ENCODE data around the gene CACNA2D3. TPM values are rescaled to one million over a fixed set of nuclear protein-coding genes. Genes with fewer than 3 reads are reported as not detected.
A peak's percentile ranks its signal among the peaks of the same experiment; 100 is the strongest.

Gene CACNA2D3
- polyA plus RNA-seq, 1 donor from 2014 or later, result 26.2 TPM

DNA sequence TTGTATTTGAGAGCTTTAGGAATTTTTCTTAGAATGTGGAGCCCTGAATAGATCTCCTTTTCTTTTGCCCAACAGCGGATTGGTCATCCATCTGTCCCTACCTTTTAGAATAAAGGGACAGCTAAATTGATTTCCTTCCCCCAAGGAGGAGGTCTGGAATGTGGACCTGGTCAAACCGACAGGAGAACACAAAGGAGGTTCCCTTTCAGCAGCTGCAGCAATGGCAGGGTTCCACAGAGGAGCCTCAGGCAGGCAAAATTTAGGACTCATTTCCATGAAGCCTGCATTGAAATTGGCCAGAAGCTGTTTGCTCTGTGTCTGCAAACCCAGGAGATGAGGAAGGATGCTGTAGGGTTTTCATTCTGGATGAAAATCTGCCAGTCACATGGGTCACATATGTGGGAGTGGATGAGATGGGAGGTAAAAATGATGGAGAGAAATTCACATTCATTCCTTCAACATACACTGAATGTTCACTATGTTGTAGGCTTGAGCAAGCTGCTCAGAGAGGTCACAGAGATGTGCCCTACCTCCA lies 728.2 kb downstream of the CACNA2D3 start:
- Histone ChIP-seq H3F3A (ENCODE audit: insufficient read depth, low read length, poor library complexity, severe bottlenecking) (no peaks in the 10 kb centered on the region), H4K20me1 (ENCODE audit: insufficient read depth) (no peaks in the 10 kb centered on the region), H3K27ac (ENCODE audit: low read length) (no peak overlapping the region), H2AFZ (ENCODE audit: low read depth, low read length) (no peak overlapping the region), H3K9me2 (ENCODE audit: insufficient read depth, low read length) (no peaks in the 10 kb centered on the region), H3K79me2 (replicated peaks; ENCODE audit: insufficient read depth, low read length) (no peaks in the 10 kb centered on the region), H3K9me3 (ENCODE audit: low read length) (no peaks in the 10 kb centered on the region), H3K4me2 (ENCODE audit: low read length) (no peak overlapping the region), H3K27me3 (ENCODE audit: insufficient read depth, low read depth, low read length) (peaks cover 8% of the 10 kb centered on the region), H3K4me3 (ENCODE audit: low read length) (no peak overlapping the region), H3K9ac (ENCODE audit: low read length) (no peak overlapping the region), H3K36me3 (ENCODE audit: insufficient read depth, low read length) (no peaks in the 10 kb centered on the region)
- TF ChIP-seq, protein P1, sequence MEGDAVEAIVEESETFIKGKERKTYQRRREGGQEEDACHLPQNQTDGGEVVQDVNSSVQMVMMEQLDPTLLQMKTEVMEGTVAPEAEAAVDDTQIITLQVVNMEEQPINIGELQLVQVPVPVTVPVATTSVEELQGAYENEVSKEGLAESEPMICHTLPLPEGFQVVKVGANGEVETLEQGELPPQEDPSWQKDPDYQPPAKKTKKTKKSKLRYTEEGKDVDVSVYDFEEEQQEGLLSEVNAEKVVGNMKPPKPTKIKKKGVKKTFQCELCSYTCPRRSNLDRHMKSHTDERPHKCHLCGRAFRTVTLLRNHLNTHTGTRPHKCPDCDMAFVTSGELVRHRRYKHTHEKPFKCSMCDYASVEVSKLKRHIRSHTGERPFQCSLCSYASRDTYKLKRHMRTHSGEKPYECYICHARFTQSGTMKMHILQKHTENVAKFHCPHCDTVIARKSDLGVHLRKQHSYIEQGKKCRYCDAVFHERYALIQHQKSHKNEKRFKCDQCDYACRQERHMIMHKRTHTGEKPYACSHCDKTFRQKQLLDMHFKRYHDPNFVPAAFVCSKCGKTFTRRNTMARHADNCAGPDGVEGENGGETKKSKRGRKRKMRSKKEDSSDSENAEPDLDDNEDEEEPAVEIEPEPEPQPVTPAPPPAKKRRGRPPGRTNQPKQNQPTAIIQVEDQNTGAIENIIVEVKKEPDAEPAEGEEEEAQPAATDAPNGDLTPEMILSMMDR (IDR thresholded peaks at IDR 0.05; ENCODE audit: poor library complexity, severe bottlenecking), result no peak
- no peak for TF ChIP-seq MXI1 (conservative IDR thresholded peaks at IDR 0.05; ENCODE audit: poor library complexity, severe bottlenecking)
- TF ChIP-seq RAD21 (conservative IDR thresholded peaks at IDR 0.05), result no peak

DNA sequence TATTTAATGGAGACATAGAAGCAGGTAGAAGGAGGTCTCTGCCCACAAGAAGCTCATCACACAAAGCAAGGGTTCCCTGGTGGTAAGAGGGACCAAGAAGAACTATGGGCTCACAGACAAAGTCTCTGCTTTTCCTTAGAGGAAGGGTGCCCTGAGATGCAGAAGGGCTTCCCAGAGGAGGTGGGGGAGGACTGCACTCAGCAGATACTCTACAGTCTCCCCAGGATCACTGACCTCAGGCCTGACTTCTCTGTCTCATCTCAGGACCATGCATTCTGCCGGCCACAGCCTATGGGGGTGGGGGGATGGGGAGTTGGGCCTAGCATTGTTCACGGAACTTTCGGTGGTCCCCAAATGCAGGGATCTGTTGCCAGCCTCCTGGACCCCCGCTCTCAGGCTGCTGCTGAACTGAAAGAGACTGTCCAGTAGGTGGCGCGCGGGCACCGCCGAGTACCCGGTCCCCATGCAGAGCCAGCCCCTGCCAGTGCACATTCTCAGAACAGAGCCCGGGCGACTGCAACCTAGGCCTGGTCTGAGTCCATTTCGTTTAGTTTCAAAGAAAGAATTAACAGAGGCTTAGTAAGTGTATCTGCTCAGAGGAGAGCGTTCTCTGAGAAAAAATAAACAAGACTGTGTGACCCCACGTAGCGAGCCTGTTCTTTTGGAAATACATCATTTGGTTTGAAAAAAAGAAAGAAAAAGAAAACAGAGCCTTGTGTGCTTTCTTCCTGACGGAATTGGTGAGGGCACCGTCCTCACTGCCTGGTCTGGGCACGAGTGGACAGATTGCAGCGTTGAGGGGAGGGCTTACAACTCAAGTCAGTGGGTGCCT lies 731.4 kb downstream of the CACNA2D3 start:
- Histone ChIP-seq H3K4me3 (ENCODE audit: low read length) (no peak overlapping the region), H3K27ac (ENCODE audit: low read length) (no peak overlapping the region), H3K9me2 (ENCODE audit: insufficient read depth, low read length) (no peaks in the 10 kb centered on the region), H3K9ac (ENCODE audit: low read length) (no peak overlapping the region), H3K4me2 (ENCODE audit: low read length) (no peak overlapping the region), H3K36me3 (ENCODE audit: insufficient read depth, low read length) (no peaks in the 10 kb centered on the region), H3K9me3 (ENCODE audit: low read length) (no peaks in the 10 kb centered on the region), H3K27me3 (ENCODE audit: insufficient read depth, low read depth, low read length) (peaks cover 8% of the 10 kb centered on the region), H2AFZ (ENCODE audit: low read depth, low read length) (no peak overlapping the region), H3F3A (ENCODE audit: insufficient read depth, low read length, poor library complexity, severe bottlenecking) (no peaks in the 10 kb centered on the region), H4K20me1 (ENCODE audit: insufficient read depth) (no peaks in the 10 kb centered on the region), H3K79me2 (replicated peaks; ENCODE audit: insufficient read depth, low read length) (no peaks in the 10 kb centered on the region)
- TF ChIP-seq RAD21 (conservative IDR thresholded peaks at IDR 0.05) (peak; percentile 95), MXI1 (conservative IDR thresholded peaks at IDR 0.05; ENCODE audit: poor library complexity, severe bottlenecking) (no peak), SMC3 (conservative IDR thresholded peaks at IDR 0.05; ENCODE audit: poor library complexity) (peak; percentile 92), POLR2AphosphoS5 (IDR thresholded peaks at IDR 0.05) (no peak), TAF1 (IDR thresholded peaks at IDR 0.05; ENCODE audit: low read depth) (no peak), EZH2 (IDR thresholded peaks at IDR 0.05; ENCODE audit: borderline replicate concordance, insufficient read depth, low read length, poor library complexity, severe bottlenecking) (no peak), EP300 (conservative IDR thresholded peaks at IDR 0.05; ENCODE audit: poor library complexity, severe bottlenecking) (no peak)
- TF ChIP-seq, protein P2, sequence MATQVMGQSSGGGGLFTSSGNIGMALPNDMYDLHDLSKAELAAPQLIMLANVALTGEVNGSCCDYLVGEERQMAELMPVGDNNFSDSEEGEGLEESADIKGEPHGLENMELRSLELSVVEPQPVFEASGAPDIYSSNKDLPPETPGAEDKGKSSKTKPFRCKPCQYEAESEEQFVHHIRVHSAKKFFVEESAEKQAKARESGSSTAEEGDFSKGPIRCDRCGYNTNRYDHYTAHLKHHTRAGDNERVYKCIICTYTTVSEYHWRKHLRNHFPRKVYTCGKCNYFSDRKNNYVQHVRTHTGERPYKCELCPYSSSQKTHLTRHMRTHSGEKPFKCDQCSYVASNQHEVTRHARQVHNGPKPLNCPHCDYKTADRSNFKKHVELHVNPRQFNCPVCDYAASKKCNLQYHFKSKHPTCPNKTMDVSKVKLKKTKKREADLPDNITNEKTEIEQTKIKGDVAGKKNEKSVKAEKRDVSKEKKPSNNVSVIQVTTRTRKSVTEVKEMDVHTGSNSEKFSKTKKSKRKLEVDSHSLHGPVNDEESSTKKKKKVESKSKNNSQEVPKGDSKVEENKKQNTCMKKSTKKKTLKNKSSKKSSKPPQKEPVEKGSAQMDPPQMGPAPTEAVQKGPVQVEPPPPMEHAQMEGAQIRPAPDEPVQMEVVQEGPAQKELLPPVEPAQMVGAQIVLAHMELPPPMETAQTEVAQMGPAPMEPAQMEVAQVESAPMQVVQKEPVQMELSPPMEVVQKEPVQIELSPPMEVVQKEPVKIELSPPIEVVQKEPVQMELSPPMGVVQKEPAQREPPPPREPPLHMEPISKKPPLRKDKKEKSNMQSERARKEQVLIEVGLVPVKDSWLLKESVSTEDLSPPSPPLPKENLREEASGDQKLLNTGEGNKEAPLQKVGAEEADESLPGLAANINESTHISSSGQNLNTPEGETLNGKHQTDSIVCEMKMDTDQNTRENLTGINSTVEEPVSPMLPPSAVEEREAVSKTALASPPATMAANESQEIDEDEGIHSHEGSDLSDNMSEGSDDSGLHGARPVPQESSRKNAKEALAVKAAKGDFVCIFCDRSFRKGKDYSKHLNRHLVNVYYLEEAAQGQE (IDR thresholded peaks at IDR 0.05; ENCODE audit: borderline replicate concordance), result no peak
- TF ChIP-seq, protein P1 (IDR thresholded peaks at IDR 0.05; ENCODE audit: poor library complexity, severe bottlenecking), result peak; percentile 94

Data from neural cell (in vitro differentiated cells).